Lung (tissue), 12 donors: ENCODE results near the gene PSENEN. TPM values are rescaled to one million over a fixed set of nuclear protein-coding genes. Genes with fewer than 3 reads are reported as not detected.
A peak's percentile ranks its signal among the peaks of the same experiment; 100 is the strongest.

Experiments used
- ATAC-seq: fragments of 200-7000 bp; cut with Tn5 transposase; one replicate; pipeline ENCODE4 v1.9.1; 2020; ENCODE audit warnings: moderate number of reproducible peaks; ENCODE audit not compliant: insufficient read depth, low FRiP score
- DNase-seq, 3 donors: peaks; one replicate each; pipeline ENCODE4 v3.0.0-alpha.2; 2013 to 2017
- H3K27ac ChIP-seq, 2 donors: one replicate each; pipeline ENCODE4 v1.5.1; 2013; ENCODE audit warnings: mild to moderate bottlenecking in 2 of 2, moderate library complexity in 2 of 2, control low read depth in 1 of 2, inconsistent platforms in 1 of 2, low read depth in 1 of 2, low read length in 1 of 2
- H3K27me3 ChIP-seq, 3 donors: one replicate each; pipeline ENCODE4 v1.5.1; 2013; ENCODE audit warnings: low read length in 2 of 3; ENCODE audit not compliant: control insufficient read depth in 3 of 3, insufficient read depth in 3 of 3
- H3K36me3 ChIP-seq, 4 donors: one replicate each; pipeline ENCODE4 v1.5.1; 2013; ENCODE audit warnings: low read length in 4 of 4, mild to moderate bottlenecking in 1 of 4, moderate library complexity in 1 of 4; ENCODE audit not compliant: control insufficient read depth in 4 of 4, insufficient read depth in 4 of 4
- H3K4me1 ChIP-seq, 5 donors: one replicate each; pipeline ENCODE4 v1.5.1; 2013; ENCODE audit warnings: low read length in 5 of 5, mild to moderate bottlenecking in 2 of 5, moderate library complexity in 1 of 5; ENCODE audit not compliant: control insufficient read depth in 5 of 5, insufficient read depth in 5 of 5
- H3K4me3 ChIP-seq: one replicate; pipeline ENCODE4 v1.5.1; 2013; ENCODE audit warnings: mild to moderate bottlenecking, control low read depth, moderate library complexity
- H3K9ac ChIP-seq, 2 donors: one replicate each; pipeline ENCODE4 v1.5.1; 2013; ENCODE audit warnings: low read length in 2 of 2, control low read depth in 1 of 2; ENCODE audit not compliant: insufficient read depth in 1 of 2
- H3K9me3 ChIP-seq, 4 donors: one replicate each; pipeline ENCODE4 v1.5.1; 2013; ENCODE audit warnings: low read length in 3 of 4, mild to moderate bottlenecking in 1 of 4, moderate library complexity in 1 of 4; ENCODE audit not compliant: control insufficient read depth in 4 of 4, insufficient read depth in 3 of 4
- CTCF ChIP-seq: IDR thresholded peaks from 2 replicates; pipeline ENCODE4 v1.5.1; 2012; ENCODE audit warnings: mild to moderate bottlenecking; ENCODE audit errors: control extremely low read depth, extremely low read depth
- WGBS, 2 donors: extraction: QIAGEN DNeasy Blood & Tissue Kit; methylation state at CpG; one replicate each; pipeline ENCODE4 v1.1.7; 2013; 5-methylcytosine and 5-hydroxymethylcytosine counted together
- polyA plus RNA-seq, 2 donors: library from polyadenylated mRNA; stranded (reverse); fragments of 200-250 nt; gene quantifications; one replicate each; pipeline ENCODE4 v1.2.1, GENCODE V29; 2013
- total RNA-seq, 2 donors: library from RNA; depleted of rRNA in 1 of 2; stranded (reverse); fragments of >200 nt in 1 of 2; gene quantifications; one replicate each; pipeline ENCODE4 v1.2.1, GENCODE V29; 2014 to 2021
- donor health status: control.
- donor health status: control.
- donor health status: Bipolar disorder and iron deficiency.
- donor health status: healthy.
- donor health status: DM: yes; HTN: yes; CAD: no.

Gene PSENEN
- total and polyA plus RNA-seq, 4 donors = 36.8 to 196 (median 107) TPM

GRCh38 chr19:35746087-35746462 is 624 bp downstream of the PSENEN start:
- Histone ChIP-seq H3K27me3 (no peaks in the 10 kb centered on the region), H3K9me3 (no peaks in the 10 kb centered on the region), H3K4me3 (peak overlapping the region; percentile 57), H3K36me3 (peaks cover 0 to 9% (median 2%) of the 10 kb centered on the region in 4 donors), H3K9ac (peak overlapping the region; percentile 30 to 73), H3K4me1 (peaks cover 0 to 30% (median 12%) of the 10 kb centered on the region in 5 donors), H3K27ac (peak overlapping the region; percentile 47 to 69)
- no peak for TF ChIP-seq CTCF
- WGBS, 2 donors = 9 to 26% methylated on average over 4 of the region's 4 CpGs
- DNase-seq = no peak
- no peak for ATAC-seq

- H3K9ac ChIP-seq = no peak overlapping the region
- H3K4me3 ChIP-seq = no peak overlapping the region
- no peak for DNase-seq
- H3K27ac ChIP-seq = no peak overlapping the region
- no peak for ATAC-seq
- H3K36me3 ChIP-seq = peaks cover 0 to 11% (median 2%) of the 10 kb centered on the region in 4 donors
- 78 to 86% methylated on average over 5 of the region's 5 CpGs for WGBS, 2 donors
- H3K27me3 ChIP-seq = no peaks in the 10 kb centered on the region
- no peak for TF ChIP-seq CTCF
- no peaks in the 10 kb centered on the region for H3K9me3 ChIP-seq
- H3K4me1 ChIP-seq = peaks cover 0 to 29% (median 12%) of the 10 kb centered on the region in 5 donors
These were observed 1.1 kb downstream of the PSENEN start for GRCh38 chr19:35746531-35746930.

- Histone ChIP-seq H3K9ac (peak within 1 kb of the TSS; percentile 58 to 84), H3K27me3 (no peaks in the 10 kb centered on the region), H3K9me3 (peaks cover 0 to 1% (median 0%) of the 10 kb centered on the region in 4 donors), H3K4me3 (peak within 1 kb of the TSS; percentile 81), H3K36me3 (peaks cover 0 to 16% (median 8%) of the 10 kb centered on the region in 4 donors), H3K4me1 (peaks cover 0 to 29% (median 12%) of the 10 kb centered on the region in 5 donors), H3K27ac (peak within 1 kb of the TSS; percentile 42 to 63)
- no peak for TF ChIP-seq CTCF
- 1% methylated on average over 45 of the region's 45 CpGs for WGBS, 2 donors
- peak; percentile 99 to 100 (median 100) for DNase-seq
- peak; percentile 88 for ATAC-seq
These were observed 2.9 kb downstream of the PSENEN start, which contains the start of gene LIN37 for GRCh38 chr19:35748106-35749020. TSS of gene LIN37 (plus strand) at chr19:35748576. CDS start at chr19:35748725, 149 bp downstream.
